SJCRH30 (cell line): ENCODE results near the gene WDR19. TPM values are rescaled to one million over a fixed set of nuclear protein-coding genes. Genes with fewer than 3 reads are reported as not detected.
A peak's percentile ranks its signal among the peaks of the same experiment; 100 is the strongest.
"Not testable (repeated sequence)": the region's sequence is repeated elsewhere in the genome, so short reads cannot be mapped to it uniquely, and the experiment has no call there.

Source experiments
- DNase-seq, 2 experiments: peaks; one replicate each; pipeline ENCODE4 v3.0.0-alpha.2; 2015 to 2020
- H3K27ac ChIP-seq: fragments of 250-450 bp; sonication (Bioruptor Pico); 2 replicates; pipeline ENCODE4 v1.5.1; 2020; ENCODE audit warnings: mild to moderate bottlenecking, moderate library complexity
- H3K27me3 ChIP-seq: fragments of 250-450 bp; sonication (Bioruptor Pico); 2 replicates; pipeline ENCODE4 v1.5.1; 2020; ENCODE audit warnings: mild to moderate bottlenecking, moderate library complexity
- H3K36me3 ChIP-seq: fragments of 250-450 bp; sonication (Bioruptor Pico); 2 replicates; pipeline ENCODE4 v1.5.1; 2020; ENCODE audit warnings: mild to moderate bottlenecking, moderate library complexity
- H3K4me1 ChIP-seq: fragments of 250-450 bp; sonication (Bioruptor Pico); 2 replicates; pipeline ENCODE4 v1.5.1; 2020; ENCODE audit warnings: mild to moderate bottlenecking, moderate library complexity
- H3K4me3 ChIP-seq: fragments of 250-450 bp; sonication (Bioruptor Pico); 2 replicates; pipeline ENCODE4 v1.5.1; 2020; ENCODE audit warnings: mild to moderate bottlenecking, moderate library complexity
- H3K9me3 ChIP-seq: fragments of 250-450 bp; sonication (Bioruptor Pico); replicated peaks from 2 replicates; pipeline ENCODE4 v1.5.1; 2020; ENCODE audit warnings: mild to moderate bottlenecking, moderate library complexity
- total RNA-seq: library from RNA; depleted of rRNA; stranded (reverse); fragments of >200 nt; shearing (Covaris generic); gene quantifications from 2 replicates; pipeline ENCODE4 v1.2.3, GENCODE V29; 2014; rRNA removed

Gene WDR19
- 15.9 and 21.1 TPM in 2 replicates for total RNA-seq

DNA sequence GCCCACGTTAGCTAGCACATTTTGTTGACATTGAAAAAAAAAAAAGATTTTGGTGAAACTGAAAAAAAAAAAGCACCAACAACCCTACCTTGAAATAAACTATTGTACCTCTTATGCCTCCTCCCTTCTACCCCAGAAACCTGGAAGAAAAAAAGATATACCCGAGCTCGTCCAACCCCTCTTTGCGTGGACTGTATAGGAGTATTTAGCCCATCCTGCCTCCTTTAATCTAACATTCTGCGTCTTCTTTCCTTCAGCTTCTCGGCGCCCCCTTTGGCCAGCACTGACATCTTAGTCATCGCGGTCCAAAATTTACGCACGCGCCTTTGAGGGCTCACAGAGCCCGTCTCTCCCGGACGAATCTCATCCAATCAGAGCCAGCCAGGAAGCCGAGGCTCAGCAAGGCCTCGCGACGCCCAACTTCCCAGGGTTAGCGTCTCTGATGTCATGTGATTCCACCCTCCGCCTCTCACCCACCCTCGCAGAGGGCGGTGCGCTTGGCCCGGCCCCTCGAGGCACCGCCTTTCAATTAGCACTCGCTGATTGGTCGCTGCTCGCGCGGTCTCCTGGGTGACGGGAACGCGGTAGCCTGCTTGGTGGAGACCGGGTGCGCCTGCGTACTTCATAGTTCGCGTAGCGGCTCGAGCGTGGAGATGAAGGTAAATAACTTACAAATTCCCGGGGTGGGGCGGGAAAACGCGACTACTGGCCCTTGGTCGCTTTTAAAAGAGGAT lies at the start of gene WDR19:
TSS of gene WDR19 (plus strand) at position 625 of the 734 bp plus-strand sequence. CDS start at position 654, 29 bp downstream.
- Histone ChIP-seq H3K27ac (no peak within 1 kb of the TSS; the same call in 1 of the 2 replicates), H3K36me3 (no peaks in the 10 kb centered on the region), H3K4me3 (peak within 1 kb of the TSS; percentile 70), H3K4me1 (no peaks in the 10 kb centered on the region), H3K9me3 (no peaks in the 10 kb centered on the region), H3K27me3 (no peaks in the 10 kb centered on the region)
- DNase-seq, result peak; percentile 99 to 100

GRCh38 chr4:39133623-39134022 lies 48.7 kb upstream of the WDR19 start:
- no peak for DNase-seq
- H3K4me3 ChIP-seq, result no peak overlapping the region
- no peaks in the 10 kb centered on the region for H3K9me3 ChIP-seq
- H3K36me3 ChIP-seq, result no peaks in the 10 kb centered on the region
- H3K27me3 ChIP-seq, result no peaks in the 10 kb centered on the region
- H3K27ac ChIP-seq, result no peak overlapping the region
- H3K4me1 ChIP-seq, result peaks cover 15% of the 10 kb centered on the region

- DNase-seq, result peak; percentile 39 to 67
- peak overlapping the region; percentile 27; the same call in 1 of the 2 replicates for H3K27ac ChIP-seq
- peaks cover 15% of the 10 kb centered on the region for H3K4me1 ChIP-seq
- H3K4me3 ChIP-seq, result peak overlapping the region; percentile 49
- H3K9me3 ChIP-seq, result no peaks in the 10 kb centered on the region
- H3K36me3 ChIP-seq, result no peaks in the 10 kb centered on the region
- H3K27me3 ChIP-seq, result no peaks in the 10 kb centered on the region
Observed at GRCh38 chr4:39134683-39135306, 47.5 kb upstream of the WDR19 start.

DNA sequence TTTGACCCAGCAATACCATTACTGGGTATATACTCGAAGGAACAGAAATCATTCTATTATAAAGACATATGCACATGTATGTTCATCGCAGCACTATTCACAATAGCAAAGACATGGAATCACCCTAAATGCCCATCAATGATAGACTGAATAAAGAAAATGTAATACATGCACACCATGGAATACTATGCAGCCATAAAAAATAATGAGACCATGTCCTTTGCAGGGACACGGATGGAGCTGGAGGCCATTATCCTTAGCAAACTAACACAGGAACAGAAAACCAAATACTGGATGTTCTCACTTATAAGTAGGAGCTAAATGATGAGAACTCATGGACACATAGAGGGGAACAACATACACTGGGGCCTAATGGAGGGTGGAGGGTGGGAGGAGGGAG lies 44.1 kb upstream of the WDR19 start:
- H3K27ac ChIP-seq, H3K27me3 ChIP-seq, H3K36me3 ChIP-seq, H3K9me3 ChIP-seq, H3K4me1 ChIP-seq, H3K4me3 ChIP-seq, DNase-seq: not testable (repeated sequence)

DNA sequence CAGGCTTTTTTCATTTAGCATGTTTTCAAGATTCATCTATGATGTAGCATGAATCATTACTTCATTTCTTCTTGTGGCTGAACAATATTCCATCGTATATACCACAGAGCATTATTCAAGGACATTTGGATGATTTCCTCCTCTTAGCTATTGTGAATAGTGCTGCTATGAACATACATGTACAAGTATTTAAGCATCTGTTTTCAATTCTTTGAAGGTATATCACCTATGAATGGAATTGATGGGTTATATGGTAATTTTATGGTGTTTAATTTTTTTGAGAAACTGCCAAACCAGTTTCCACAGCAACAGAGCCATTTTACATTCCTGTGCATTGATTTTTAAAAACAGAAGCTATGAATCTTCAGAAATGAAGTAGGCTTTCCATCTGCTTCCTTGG lies 36.1 kb upstream of the WDR19 start:
- H3K9me3 ChIP-seq, result no peaks in the 10 kb centered on the region
- H3K4me3 ChIP-seq, result no peak overlapping the region
- no peaks in the 10 kb centered on the region for H3K36me3 ChIP-seq
- no peak for DNase-seq
- no peaks in the 10 kb centered on the region for H3K27me3 ChIP-seq
- H3K27ac ChIP-seq, result no peak overlapping the region
- no peaks in the 10 kb centered on the region for H3K4me1 ChIP-seq

- Histone ChIP-seq H3K27ac (no peak overlapping the region), H3K4me3 (no peak overlapping the region), H3K36me3 (no peaks in the 10 kb centered on the region), H3K27me3 (no peaks in the 10 kb centered on the region), H3K9me3 (no peaks in the 10 kb centered on the region), H3K4me1 (no peaks in the 10 kb centered on the region)
- no peak for DNase-seq
Observed at GRCh38 chr4:39154009-39154408, 28.3 kb upstream of the WDR19 start.

DNA sequence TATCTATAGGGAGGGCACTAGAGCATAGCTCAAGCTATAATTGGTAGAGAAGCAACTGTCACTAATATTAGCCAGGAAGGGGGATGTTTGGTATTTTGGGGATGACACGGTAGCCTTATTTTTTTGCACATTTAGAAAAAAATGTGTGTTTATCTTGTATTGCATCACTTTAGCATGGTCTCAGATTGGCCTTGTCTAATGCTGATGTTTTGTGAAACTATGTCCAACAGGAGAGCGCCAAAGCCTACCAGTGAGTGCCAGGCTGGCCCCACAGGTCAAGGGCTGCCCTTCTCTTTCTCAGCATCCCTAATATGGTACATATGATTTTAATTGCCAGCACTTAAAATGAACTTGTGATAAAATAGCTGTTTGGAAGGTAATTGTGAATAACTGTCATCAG lies 24.8 kb upstream of the WDR19 start:
- Histone ChIP-seq H3K27ac (no peak overlapping the region), H3K27me3 (no peaks in the 10 kb centered on the region), H3K4me3 (no peak overlapping the region), H3K4me1 (no peaks in the 10 kb centered on the region), H3K36me3 (no peaks in the 10 kb centered on the region), H3K9me3 (no peaks in the 10 kb centered on the region)
- DNase-seq, result no peak

GRCh38 chr4:39166177-39166576 lies 16.2 kb upstream of the WDR19 start:
- H3K4me3 ChIP-seq, result no peak overlapping the region
- H3K27ac ChIP-seq, result no peak overlapping the region
- peaks cover 16% of the 10 kb centered on the region for H3K4me1 ChIP-seq
- no peaks in the 10 kb centered on the region for H3K36me3 ChIP-seq
- H3K9me3 ChIP-seq, result no peaks in the 10 kb centered on the region
- no peaks in the 10 kb centered on the region for H3K27me3 ChIP-seq
- no peak for DNase-seq

DNA sequence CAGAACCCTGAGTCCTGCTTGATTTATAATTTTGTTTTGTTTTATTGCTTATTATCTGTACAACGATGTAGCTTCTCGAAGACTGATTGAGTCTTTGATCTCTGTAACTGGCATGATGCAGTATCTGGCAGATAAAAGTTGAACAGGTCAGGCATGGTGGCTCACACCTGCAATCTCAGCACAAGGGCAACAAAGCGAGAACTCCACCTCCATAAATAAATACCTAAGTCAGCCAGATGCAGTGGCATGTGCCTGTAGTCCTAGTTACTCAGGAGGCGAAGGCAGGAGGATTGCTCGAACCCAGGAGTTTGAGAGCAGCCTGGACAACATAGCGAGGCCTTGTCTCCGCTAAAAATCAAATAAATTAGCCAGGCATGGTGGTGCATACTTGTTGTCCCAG lies 15.7 kb upstream of the WDR19 start:
- H3K27ac ChIP-seq, result no peak overlapping the region
- H3K36me3 ChIP-seq, result no peaks in the 10 kb centered on the region

DNA sequence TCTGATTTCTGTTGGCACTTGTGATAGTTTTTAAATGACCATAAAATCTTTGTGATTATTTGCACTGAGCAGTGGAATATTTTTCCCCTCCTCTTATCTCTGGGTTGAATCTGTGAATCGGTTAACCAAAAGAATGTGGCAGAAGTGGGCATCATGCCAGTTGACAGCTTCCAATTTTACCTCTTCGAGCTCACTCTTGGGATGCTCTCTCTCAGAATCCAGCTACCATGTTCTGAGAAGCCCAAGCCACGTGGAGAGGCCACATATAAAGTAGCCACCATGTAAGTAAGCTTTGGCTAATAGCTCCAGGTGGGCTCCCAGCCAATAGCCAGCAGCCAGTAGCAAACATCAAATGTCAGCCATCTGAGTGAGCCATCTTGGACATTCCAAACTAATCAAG lies 12.9 kb upstream of the WDR19 start:
- peak; percentile 64 to 66 for DNase-seq

More for the DNA sequence above, 15.7 kb upstream of the WDR19 start:
- no peak for DNase-seq
- H3K4me3 ChIP-seq, result no peak overlapping the region
- H3K27me3 ChIP-seq, result no peaks in the 10 kb centered on the region
- H3K4me1 ChIP-seq, result peaks cover 16% of the 10 kb centered on the region
- no peaks in the 10 kb centered on the region for H3K9me3 ChIP-seq

DNA sequence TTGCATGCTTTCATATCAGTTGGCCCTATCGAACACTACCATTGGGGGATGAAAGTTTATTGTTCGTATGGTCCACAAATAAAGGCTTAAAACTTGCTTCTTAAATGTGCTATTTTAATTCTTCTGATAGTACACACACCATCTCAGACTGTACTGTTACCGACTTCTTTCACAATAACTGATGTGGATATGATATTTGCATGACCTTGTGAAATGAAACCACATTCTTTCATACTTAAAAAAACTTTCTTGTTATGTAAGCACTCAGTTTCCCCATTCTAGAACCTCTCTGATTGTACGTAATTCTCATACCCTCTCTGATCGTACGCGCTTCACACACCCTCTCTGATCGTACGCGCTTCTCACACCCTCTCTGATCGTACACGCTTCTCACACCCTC lies 12.0 kb upstream of the WDR19 start:
- no peak for DNase-seq
- Histone ChIP-seq H3K9me3 (no peaks in the 10 kb centered on the region), H3K4me3 (no peak overlapping the region), H3K27ac (no peak overlapping the region), H3K4me1 (peaks cover 16% of the 10 kb centered on the region), H3K36me3 (no peaks in the 10 kb centered on the region), H3K27me3 (no peaks in the 10 kb centered on the region)

More for the DNA sequence above, 12.9 kb upstream of the WDR19 start:
- H3K4me3 ChIP-seq, result no peak overlapping the region
- H3K27ac ChIP-seq, result no peak overlapping the region
- H3K4me1 ChIP-seq, result peaks cover 16% of the 10 kb centered on the region
- H3K27me3 ChIP-seq, result no peaks in the 10 kb centered on the region
- H3K9me3 ChIP-seq, result no peaks in the 10 kb centered on the region
- H3K36me3 ChIP-seq, result no peaks in the 10 kb centered on the region

DNA sequence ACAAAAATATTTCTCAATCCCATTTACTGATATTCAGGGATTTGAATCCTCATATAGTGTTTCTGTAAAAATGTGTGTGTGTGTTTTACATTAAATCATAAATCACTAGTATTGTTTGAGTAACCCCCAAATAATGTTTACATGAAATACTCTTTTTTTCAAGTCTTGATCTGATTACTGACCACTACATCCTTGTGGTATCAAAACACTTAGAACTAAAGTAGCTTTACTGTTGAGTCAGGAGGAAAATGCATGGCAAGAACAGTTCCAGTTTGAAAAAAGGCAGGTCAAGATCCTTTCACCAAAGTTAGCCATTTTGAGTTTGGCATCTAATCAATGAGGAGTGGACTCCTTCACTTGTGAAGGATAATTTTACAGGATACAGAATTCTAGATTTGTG lies 3.6 kb upstream of the WDR19 start:
- H3K27ac ChIP-seq, result no peak overlapping the region
- H3K4me1 ChIP-seq, result no peaks in the 10 kb centered on the region
- no peak overlapping the region for H3K4me3 ChIP-seq
- no peak for DNase-seq
- no peaks in the 10 kb centered on the region for H3K36me3 ChIP-seq
- H3K27me3 ChIP-seq, result no peaks in the 10 kb centered on the region
- H3K9me3 ChIP-seq, result no peaks in the 10 kb centered on the region

DNA sequence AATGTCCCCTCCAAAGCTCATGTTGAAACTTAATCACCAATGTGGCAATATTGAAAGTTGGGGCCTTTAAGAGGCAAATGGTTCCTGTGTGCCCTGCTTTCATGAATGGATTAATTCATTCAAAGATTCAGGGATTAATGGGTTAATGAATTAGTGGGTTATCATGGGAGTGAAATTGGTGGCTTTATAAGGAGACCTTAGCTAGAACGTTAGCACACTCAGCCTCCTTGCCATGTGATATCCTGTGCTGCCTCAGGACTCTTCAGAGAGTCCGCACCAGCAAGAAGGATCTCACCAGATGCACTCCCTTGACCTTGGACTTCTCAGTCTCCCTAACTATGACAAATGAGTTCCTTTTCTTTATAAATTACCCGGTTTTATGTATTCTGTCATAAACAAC lies 2.6 kb upstream of the WDR19 start:
- Histone ChIP-seq H3K27me3 (no peaks in the 10 kb centered on the region), H3K9me3 (no peaks in the 10 kb centered on the region), H3K4me3 (no peak overlapping the region), H3K27ac (no peak overlapping the region), H3K4me1 (no peaks in the 10 kb centered on the region), H3K36me3 (no peaks in the 10 kb centered on the region)
- no peak for DNase-seq

DNA sequence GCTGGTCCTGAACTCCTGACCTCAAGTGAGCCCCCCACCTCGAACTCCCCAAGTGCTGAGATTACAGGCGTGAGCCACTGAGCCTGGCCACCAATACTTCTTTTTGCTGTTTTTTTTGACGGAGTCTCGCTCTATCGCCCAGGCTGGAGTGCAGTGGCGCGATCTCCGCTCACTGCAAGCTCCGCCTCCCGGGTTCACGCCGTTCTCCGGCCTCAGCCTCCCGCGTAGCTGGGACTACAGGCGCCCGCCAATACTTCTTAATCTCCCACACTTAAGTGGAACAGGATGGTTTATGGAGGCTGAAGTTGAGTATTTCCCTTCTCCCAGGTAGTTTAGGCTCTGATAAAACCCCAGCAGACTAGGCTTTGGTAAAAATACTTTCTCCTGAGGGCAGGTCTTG lies 1.7 kb upstream of the WDR19 start:
- DNase-seq, H3K4me1 ChIP-seq, H3K4me3 ChIP-seq, H3K36me3 ChIP-seq, H3K9me3 ChIP-seq, H3K27ac ChIP-seq, H3K27me3 ChIP-seq: not testable (repeated sequence)

- Histone ChIP-seq H3K27ac (no peak overlapping the region; the same call in 1 of the 2 replicates), H3K9me3 (no peaks in the 10 kb centered on the region), H3K4me1 (no peaks in the 10 kb centered on the region), H3K36me3 (no peaks in the 10 kb centered on the region), H3K4me3 (peak overlapping the region; percentile 70), H3K27me3 (no peaks in the 10 kb centered on the region)
- DNase-seq, result no peak
Observed at GRCh38 chr4:39181520-39181904, 817 bp upstream of the WDR19 start.

DNA sequence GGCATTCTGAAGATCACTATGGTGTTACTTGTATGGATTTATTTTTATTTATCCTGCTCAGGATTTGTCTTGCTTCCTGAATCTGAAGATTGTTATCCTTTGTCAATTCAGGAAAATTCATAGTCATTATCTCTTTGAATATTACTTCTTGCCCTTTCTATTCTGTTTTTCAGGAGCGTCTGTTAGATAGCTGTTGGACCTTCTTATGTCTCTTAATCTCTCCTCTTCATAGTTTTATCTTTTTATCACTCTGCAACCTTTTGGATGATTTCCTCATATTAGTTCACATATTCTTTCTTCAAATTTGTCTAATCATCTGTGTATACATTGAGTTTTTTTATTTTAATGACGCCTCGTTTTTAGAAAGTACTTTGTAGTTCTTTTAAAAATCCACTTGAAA lies 19.6 kb downstream of the WDR19 start:
- Histone ChIP-seq H3K27me3 (no peaks in the 10 kb centered on the region), H3K36me3 (peaks cover 2% of the 10 kb centered on the region; the same call in 1 of the 2 replicates), H3K4me3 (no peak overlapping the region), H3K27ac (no peak overlapping the region), H3K4me1 (no peaks in the 10 kb centered on the region), H3K9me3 (0 out of 2 replicates have a peak, but pooled peaks cover 3% of the 10 kb centered on the region)
- DNase-seq, result no peak
